GM23338 (cell line): ENCODE data around the gene IDH3A.

Source experiments
- CTCF ChIP-seq, 2 experiments: fragments of 200-600 bp in 1 of 2; sonication (generic) in 1 of 2; conservative IDR thresholded peaks; 2 replicates each; pipeline versions ENCODE4 v1.5.1 to v1.6.1; 2016 to 2017; ENCODE audit warnings: antibody characterized with exemption in 2 of 2, low read depth in 2 of 2, mild to moderate bottlenecking in 2 of 2, moderate library complexity in 1 of 2
- EZH2phosphoT487 ChIP-seq: fragments of 200-600 bp; sonication (generic); IDR thresholded peaks from one replicate; pipeline ENCODE4 v1.8.1; 2018; ENCODE audit warnings: antibody characterized with exemption; ENCODE audit not compliant: unreplicated experiment

DNA sequence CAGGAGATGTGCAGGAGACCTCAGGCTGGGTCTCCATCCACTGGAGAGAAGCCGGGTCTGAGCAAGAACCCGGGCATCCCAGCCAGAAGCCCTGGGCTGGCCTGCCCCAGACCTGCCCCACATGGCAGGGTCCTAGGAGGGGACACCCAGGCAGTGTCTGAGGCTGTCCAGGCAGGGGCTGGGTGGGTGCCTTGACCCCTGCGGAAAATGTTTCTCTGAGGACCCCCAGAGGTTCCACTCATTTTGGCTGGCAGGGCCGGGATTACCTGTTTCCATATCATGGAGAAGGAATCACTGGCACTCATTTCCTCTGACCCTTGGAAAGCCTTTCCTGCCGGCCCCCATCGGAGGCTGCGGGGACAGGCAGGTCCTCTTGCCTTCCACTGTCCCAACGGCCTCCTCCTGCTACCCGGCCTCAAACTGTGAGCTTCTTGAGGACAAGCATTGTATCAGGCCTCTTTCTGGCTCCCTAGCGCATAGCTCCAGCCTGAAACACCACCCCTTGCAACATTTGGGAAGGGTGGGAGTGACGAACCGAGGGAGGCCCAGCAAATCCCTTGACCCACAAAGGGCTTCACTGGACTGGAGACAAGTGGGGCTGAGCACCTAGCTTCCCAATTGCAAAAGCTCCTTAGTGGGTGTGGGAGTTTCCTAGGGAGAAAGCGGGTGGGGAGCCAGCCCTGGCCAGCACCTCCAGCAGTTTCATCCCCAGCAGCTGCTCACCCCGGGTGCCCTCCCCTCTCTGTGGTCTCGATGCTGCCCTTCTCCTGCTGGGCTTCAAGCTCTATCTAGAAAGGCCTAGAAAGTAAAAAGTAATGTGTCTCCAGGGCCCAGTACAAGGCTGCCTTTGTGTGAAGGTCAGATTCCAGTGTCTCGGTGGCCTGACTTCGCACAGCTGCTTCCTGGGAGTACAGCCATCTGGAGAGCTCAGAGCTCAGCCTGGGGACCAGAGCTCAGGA, 55.5 kb downstream of the IDH3A start:
- no peak for TF ChIP-seq CTCF (conservative IDR thresholded peaks at IDR 0.05; ENCODE audit: low read depth in 2 of 2)
- TF ChIP-seq EZH2phosphoT487, result no peak
